Epithelial cell of umbilical artery (primary cell): ENCODE measurements around the gene CCSER2. TPM values are rescaled to one million over a fixed set of nuclear protein-coding genes. Genes with fewer than 3 reads are reported as not detected.

ENCODE experiments used
- total RNA-seq: library from RNA; depleted of rRNA; stranded (reverse); fragments of >200 nt; gene quantifications from 2 replicates; pipeline ENCODE4 v1.2.3, GENCODE V29; 2014

The CCSER2 gene
- total RNA-seq = 18.8 and 26.4 TPM in 2 replicates

GRCh38 chr10:84328418-84329195 is at the start of gene CCSER2:
TSS of gene CCSER2 (plus strand) at chr10:84328589. CDS start at chr10:84371053, 42,464 bp downstream.

Other genes starting within 250 kb of the CCSER2 start
- 196 and 229 TPM in 2 replicates for gene GHITM, start 189.1 kb upstream of the CCSER2 start, total RNA-seq
- not detected in 2 replicates for gene GPR15LG, start 154.8 kb upstream of the CCSER2 start, total RNA-seq
- gene CDHR1, start 134.1 kb upstream of the CCSER2 start, total RNA-seq = under 0.01 TPM in 2 replicates
- gene LRIT2, start 103.0 kb upstream of the CCSER2 start, total RNA-seq = not detected in 2 replicates
- gene LRIT1, start 87.0 kb upstream of the CCSER2 start, total RNA-seq = not detected in 2 replicates
- not detected in 2 replicates for gene RGR, start 83.5 kb upstream of the CCSER2 start, total RNA-seq